ENCODE measurements around the gene SKI. TPM values are rescaled to one million over a fixed set of nuclear protein-coding genes. Genes with fewer than 3 reads are reported as not detected.

Gene SKI
- total RNA-seq, 3 donors from 2014 or later = 26.8 to 86.6 (median 29.0) TPM

DNA sequence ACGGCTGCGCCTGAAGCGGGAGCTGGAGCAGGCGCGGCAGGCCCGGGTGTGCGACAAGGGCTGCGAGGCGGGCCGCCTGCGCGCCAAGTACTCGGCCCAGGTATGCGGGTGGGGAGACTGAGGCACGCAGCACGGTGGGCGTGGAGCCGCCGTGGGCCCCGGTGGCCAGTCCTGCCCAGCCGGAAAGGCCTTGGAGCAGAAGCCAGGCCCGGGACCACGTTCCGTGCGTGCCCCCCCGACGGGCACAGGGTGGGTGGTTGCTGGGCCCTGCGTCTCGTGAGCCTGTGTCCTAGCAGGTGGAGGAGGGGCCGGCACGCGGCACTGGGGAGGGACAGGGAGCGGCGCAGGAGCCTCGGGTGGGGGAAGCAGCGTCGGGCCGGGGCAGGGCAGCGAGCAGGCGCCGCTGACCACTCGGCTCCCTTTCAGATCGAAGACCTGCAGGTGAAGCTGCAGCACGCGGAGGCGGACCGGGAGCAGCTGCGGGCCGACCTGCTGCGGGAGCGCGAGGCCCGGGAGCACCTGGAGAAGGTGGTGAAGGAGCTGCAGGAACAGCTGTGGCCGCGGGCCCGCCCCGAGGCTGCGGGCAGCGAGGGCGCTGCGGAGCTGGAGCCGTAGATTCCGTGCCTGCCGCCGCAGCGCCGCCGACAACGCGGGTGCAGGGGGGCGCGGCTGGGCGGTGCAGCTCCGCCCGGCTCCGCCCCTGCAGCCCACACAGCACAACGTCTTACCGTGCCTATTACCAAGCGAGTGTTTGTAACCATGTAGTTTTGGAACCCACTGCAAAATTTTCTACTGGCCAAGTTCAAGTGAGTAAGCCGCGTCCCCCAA lies 78.2 kb downstream of the SKI start:
- TF ChIP-seq, protein P1, sequence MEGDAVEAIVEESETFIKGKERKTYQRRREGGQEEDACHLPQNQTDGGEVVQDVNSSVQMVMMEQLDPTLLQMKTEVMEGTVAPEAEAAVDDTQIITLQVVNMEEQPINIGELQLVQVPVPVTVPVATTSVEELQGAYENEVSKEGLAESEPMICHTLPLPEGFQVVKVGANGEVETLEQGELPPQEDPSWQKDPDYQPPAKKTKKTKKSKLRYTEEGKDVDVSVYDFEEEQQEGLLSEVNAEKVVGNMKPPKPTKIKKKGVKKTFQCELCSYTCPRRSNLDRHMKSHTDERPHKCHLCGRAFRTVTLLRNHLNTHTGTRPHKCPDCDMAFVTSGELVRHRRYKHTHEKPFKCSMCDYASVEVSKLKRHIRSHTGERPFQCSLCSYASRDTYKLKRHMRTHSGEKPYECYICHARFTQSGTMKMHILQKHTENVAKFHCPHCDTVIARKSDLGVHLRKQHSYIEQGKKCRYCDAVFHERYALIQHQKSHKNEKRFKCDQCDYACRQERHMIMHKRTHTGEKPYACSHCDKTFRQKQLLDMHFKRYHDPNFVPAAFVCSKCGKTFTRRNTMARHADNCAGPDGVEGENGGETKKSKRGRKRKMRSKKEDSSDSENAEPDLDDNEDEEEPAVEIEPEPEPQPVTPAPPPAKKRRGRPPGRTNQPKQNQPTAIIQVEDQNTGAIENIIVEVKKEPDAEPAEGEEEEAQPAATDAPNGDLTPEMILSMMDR (IDR thresholded peaks at IDR 0.05) = no peak
- Histone ChIP-seq H3K9me3 (no peaks in the 10 kb centered on the region), H3K4me3 (no peak overlapping the region), H3K4me1 (ENCODE audit: low read depth) (peaks cover 1% of the 10 kb centered on the region), H3K36me3 (ENCODE audit: low read depth) (peaks cover 10% of the 10 kb centered on the region)
- intact Hi-C loops (cut with DNase I, micrococcal nuclease) = no loop called here
- DNase-seq = no peak
- no peak for ATAC-seq

DNA sequence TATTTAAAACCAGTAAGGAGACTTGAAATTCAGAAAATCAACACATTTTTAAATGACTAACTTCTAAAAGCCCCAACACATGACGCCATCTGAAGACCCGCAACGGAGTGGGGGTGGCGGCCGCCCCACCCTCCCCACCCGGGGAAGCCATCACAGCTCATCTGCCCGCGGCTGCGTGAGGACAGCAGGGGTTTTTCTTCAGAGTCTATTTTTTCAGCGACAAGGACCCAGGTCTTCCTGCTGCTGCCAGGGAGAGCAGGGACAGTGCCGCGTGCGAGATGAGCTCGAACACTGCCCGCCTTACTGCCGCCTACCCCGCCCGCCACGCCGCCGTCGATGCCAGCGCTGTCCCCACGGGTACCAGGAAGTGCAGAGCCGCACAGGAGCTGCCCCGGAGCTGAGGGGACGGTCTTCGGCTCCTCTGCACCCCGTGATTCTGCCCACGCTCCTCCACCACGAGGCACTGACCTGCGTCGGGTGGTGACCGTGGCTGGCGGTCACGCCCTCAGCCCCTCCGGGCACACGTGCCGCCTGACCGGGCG lies 79.0 kb downstream of the SKI start:
- intact Hi-C loops (cut with DNase I, micrococcal nuclease) = no loop called here
- H3K36me3 ChIP-seq (ENCODE audit: low read depth) = peaks cover 10% of the 10 kb centered on the region

DNA sequence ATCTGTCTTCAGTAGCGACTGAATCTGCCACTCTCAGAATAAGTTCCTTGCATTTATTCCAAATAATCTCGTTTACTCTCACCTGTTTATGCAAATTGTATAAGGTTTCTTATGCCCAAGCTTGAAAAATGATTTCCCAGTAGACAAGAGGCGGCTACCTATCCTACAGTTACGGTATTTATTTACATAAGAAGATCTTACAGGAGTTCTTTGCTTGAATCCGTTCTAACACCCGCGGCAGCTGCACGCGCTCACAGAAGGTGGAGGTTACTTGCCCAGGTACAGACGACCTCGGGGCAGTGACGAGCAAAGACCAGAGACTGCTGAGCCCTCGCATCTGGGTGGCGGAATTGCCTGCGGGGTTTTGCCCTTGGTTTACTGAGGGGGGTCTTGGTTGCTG lies 79.9 kb downstream of the SKI start:
- DNase-seq = no peak
- Histone ChIP-seq H3K4me1 (ENCODE audit: low read depth) (peaks cover 16% of the 10 kb centered on the region), H3K4me3 (no peak overlapping the region), H3K36me3 (ENCODE audit: low read depth) (peaks cover 10% of the 10 kb centered on the region), H3K9me3 (no peaks in the 10 kb centered on the region)
- intact Hi-C loops (cut with DNase I, micrococcal nuclease) = no loop called here
- ATAC-seq = no peak
- TF ChIP-seq, protein P1 (IDR thresholded peaks at IDR 0.05) = no peak

More for the DNA sequence above, 79.0 kb downstream of the SKI start:
- peaks cover 7% of the 10 kb centered on the region for H3K4me1 ChIP-seq (ENCODE audit: low read depth)
- ATAC-seq = no peak
- no peak for DNase-seq
- H3K4me3 ChIP-seq = no peak overlapping the region
- no peaks in the 10 kb centered on the region for H3K9me3 ChIP-seq
- TF ChIP-seq, protein P1 (IDR thresholded peaks at IDR 0.05) = no peak

- no peak overlapping the region for H3K4me3 ChIP-seq
- ATAC-seq (no peak), DNase-seq (no peak)
- H3K9me3 ChIP-seq = no peaks in the 10 kb centered on the region
- H3K4me1 ChIP-seq (ENCODE audit: low read depth) = peaks cover 22% of the 10 kb centered on the region
- peaks cover 10% of the 10 kb centered on the region for H3K36me3 ChIP-seq (ENCODE audit: low read depth)
- TF ChIP-seq, protein P1 (IDR thresholded peaks at IDR 0.05) = no peak
- intact Hi-C loops (cut with DNase I, micrococcal nuclease) = no loop called here
Observed at GRCh38 chr1:2308844-2309243, 80.7 kb downstream of the SKI start.

DNA sequence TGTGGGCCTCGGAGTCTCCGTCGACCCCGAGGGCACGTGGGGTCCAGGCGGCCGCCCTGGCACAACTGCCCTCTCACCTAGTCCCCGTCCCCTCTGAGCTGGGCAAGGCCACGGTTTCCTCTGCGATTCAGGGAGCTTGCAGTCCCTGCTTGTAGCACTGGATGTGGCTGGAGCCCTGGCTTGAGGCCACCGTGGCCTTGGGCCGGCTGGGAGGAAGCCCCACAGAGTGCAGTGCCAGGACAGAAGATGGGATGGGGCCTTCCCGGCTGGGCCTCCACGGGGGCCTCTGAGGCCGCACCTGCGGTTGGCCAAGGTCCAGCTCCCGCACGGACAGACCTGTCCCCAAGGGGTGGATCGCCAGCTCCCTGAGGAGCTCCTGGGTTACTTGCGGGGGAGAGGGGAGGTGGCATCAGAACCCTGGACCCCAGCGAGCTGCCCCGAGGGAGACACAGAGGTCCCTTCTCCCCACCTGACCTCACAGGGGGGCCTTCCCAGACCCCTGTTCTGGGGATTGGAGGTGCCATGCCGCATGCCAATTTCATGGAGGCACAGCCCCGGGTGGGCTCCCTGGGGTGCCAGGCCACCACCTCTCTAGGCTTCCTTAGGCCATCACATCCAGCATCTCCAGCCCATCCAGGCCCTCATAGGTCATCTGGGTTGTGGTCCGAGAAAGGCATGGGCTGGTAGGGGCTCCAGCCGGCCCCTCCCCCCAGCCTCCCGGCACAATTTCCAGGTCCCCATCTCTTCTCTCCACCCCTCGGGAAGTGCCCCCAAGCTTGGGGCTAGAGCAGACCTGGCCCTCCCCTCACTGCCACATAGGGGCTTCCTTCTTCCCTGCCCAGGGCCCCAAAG lies 82.4 kb downstream of the SKI start:
- TF ChIP-seq, protein P1 (IDR thresholded peaks at IDR 0.05) = no peak
- intact Hi-C loops (cut with DNase I, micrococcal nuclease) = loop anchor here in 1 of 2 donors (10.0 kb wide), 1 partner anchor 106 kb away; no protein-coding TSS in a partner anchor

More for the DNA sequence above, 82.4 kb downstream of the SKI start:
- Histone ChIP-seq H3K4me1 (ENCODE audit: low read depth) (peaks cover 34% of the 10 kb centered on the region), H3K9me3 (no peaks in the 10 kb centered on the region), H3K4me3 (no peak overlapping the region), H3K36me3 (ENCODE audit: low read depth) (peaks cover 10% of the 10 kb centered on the region)
- no peak for DNase-seq
- no peak for ATAC-seq

Measured in mucosa of descending colon (tissue), 3 donors.